Activated CD8-positive, alpha-beta memory T cell treated with anti-CD3 and anti-CD28 coated beads for 24 hours (primary cell): ENCODE data around the gene BRD2.

Source experiments
- DNase-seq: peaks from one replicate; pipeline ENCODE4 v3.0.0-alpha.2; 2020

Gene BRD2

GRCh38 chr6:33001685-33002084 is 33.3 kb downstream of the BRD2 start:
- no peak for DNase-seq

- no peak for DNase-seq
These were observed 36.5 kb downstream of the BRD2 start for GRCh38 chr6:33004940-33005339.

GRCh38 chr6:33007831-33008400 is 39.5 kb downstream of the BRD2 start:
- DNase-seq, result no peak

GRCh38 chr6:33008944-33009861 is 40.8 kb downstream of the BRD2 start, which contains the start of gene HLA-DOA:
Gene HLA-DOA, minus strand, starts transcription at chr6:33009591.
- peak; percentile 77 for DNase-seq

GRCh38 chr6:33010356-33010755 is 42.0 kb downstream of the BRD2 start:
- DNase-seq, result no peak

- DNase-seq, result no peak
These were observed 45.2 kb downstream of the BRD2 start for GRCh38 chr6:33013608-33014007.

GRCh38 chr6:33014841-33015634 is 46.6 kb downstream of the BRD2 start:
- DNase-seq, result no peak

- no peak for DNase-seq
These were observed 47.4 kb downstream of the BRD2 start for GRCh38 chr6:33015798-33016197.

GRCh38 chr6:33017018-33017417 is 48.6 kb downstream of the BRD2 start:
- DNase-seq, result no peak

GRCh38 chr6:33017694-33018353 is 49.4 kb downstream of the BRD2 start:
- DNase-seq, result no peak

GRCh38 chr6:33018418-33018817 is 50.0 kb downstream of the BRD2 start:
- no peak for DNase-seq

DNA sequence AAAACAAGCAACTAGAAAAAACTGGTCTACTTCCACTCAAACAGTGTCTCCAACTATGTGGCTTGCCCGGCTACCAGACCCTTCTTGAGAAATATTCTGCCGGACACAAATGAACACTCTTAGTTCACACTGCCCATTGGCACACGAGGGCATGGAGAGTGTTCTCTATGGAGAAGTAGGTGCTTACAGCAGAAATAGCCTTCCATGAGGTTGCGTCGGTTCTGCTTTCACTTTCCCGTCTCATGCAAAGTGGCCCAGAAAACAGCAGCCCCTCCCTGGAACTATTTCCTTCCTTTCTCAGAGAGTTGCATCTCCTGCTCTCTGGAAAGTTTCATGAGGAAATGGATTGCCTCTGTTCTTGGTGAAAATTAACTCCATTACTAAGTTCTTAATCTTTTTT is 50.5 kb downstream of the BRD2 start:
- no peak for DNase-seq

- no peak for DNase-seq
These were observed 51.0 kb downstream of the BRD2 start for GRCh38 chr6:33019372-33019771.

GRCh38 chr6:33021917-33022316 is 53.5 kb downstream of the BRD2 start:
- no peak for DNase-seq

GRCh38 chr6:33023536-33023935 is 55.1 kb downstream of the BRD2 start:
- no peak for DNase-seq

DNA sequence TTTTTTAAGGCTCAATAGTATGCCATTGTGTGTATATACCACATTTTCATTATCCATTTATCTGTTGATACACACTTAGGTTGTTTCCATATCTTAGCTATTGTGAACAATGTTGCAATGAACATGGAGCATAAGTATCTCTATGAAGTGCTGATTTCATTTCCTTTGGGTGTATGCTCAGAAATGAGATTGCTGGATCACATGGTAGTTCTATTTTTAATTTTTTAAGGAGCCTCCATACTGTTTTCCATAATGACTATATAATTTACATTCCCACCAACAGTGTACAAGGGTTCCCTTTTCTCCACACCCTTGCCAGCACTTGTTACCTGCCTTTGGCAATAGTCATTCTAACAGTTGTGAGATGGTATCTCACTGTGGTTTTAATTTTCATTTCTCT is 56.1 kb downstream of the BRD2 start:
- DNase-seq, result no peak

DNA sequence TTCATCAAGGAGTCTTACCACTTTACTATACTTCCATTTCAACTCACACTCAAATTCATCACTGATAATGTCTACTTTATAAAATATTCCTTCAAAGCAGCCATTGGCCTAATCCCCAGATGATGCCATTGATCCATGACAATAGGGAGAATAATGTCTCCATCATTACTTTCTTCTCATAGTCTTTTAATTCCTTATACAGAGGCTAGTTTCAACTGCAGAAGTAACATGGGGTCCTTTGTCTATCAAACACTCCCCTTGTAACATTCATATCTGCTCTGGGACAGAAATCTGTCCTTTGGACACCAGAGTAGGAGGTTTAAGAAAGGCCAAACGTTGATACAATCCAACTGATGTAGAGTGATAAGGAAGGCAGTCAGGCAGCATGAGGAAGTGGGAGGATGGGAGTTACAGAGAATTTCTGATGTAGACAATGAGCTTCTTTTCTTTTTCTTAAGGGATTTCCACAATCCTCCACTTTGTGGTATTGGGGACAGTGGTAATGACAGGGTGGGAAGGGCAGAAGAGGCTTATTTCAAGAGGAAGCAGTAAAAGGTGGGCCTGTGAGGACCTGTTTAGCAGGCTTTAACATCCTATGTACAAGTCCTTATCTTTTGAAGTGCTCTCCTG is 59.9 kb downstream of the BRD2 start:
- no peak for DNase-seq

GRCh38 chr6:33029328-33030184 is 61.2 kb downstream of the BRD2 start:
- no peak for DNase-seq

- no peak for DNase-seq
These were observed 61.9 kb downstream of the BRD2 start for GRCh38 chr6:33030245-33030644.
